IMR-90 (cell line): ENCODE results near the gene RRN3.
"Not testable (repeated sequence)": the region's sequence is repeated elsewhere in the genome, so short reads cannot be mapped to it uniquely, and the experiment has no call there.

Experiments
- CHD1 ChIP-seq: IDR thresholded peaks from 2 replicates; pipeline ENCODE4 v1.6.1; 2012; ENCODE audit warnings: low read depth, low read length, improper control_type of control experiment
- MAFK ChIP-seq: IDR thresholded peaks from 2 replicates; pipeline ENCODE4 v1.6.1; 2012; ENCODE audit warnings: low read depth, low read length, improper control_type of control experiment
- MAZ ChIP-seq: IDR thresholded peaks from 2 replicates; pipeline ENCODE4 v1.6.1; 2012; ENCODE audit warnings: low read depth, mild to moderate bottlenecking, low read length, improper control_type of control experiment, moderate library complexity, borderline replicate concordance
- POLR2A ChIP-seq: IDR thresholded peaks from 2 replicates; pipeline ENCODE4 v1.6.1; 2012; ENCODE audit warnings: mild to moderate bottlenecking, low read depth, low read length
- RFX5 ChIP-seq: IDR thresholded peaks from 2 replicates; pipeline ENCODE4 v1.8.0; 2012; ENCODE audit warnings: low read depth, mild to moderate bottlenecking, low read length, moderate library complexity
- SMC3 ChIP-seq: fragments of 150-350 bp; IDR thresholded peaks from 2 replicates; pipeline ENCODE4 v1.6.1; 2016; ENCODE audit warnings: low read depth, mild to moderate bottlenecking, antibody characterized with exemption, low read length, moderate library complexity
- TF ChIP-seq, protein P1 (sequence below): conservative IDR thresholded peaks from 2 replicates; pipeline ENCODE4 v1.5.1; 2012; ENCODE audit warnings: mild to moderate bottlenecking, low read depth, low read length, improper control_type of control experiment

DNA sequence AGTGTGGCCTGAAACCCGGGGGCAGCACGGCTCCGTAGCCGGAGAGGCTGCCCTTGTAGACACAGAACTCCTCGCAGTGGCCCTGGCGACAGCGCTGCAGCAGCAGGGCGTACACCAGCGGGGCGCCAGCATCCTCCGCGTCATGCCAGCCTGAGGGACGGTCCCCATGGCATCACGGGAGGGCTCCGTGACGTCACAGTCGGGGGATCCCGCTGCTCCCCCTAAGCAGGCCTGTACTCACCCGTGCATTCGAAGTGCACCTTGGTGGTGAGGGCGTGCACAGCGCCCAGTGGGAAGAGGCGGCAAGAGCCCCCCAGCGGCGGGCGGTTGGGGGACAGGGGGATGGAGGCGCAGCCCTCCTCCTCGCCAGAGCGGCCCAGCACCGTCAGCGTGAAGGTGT lies 39.5 kb upstream of the RRN3 start:
- TF ChIP-seq, protein P1, sequence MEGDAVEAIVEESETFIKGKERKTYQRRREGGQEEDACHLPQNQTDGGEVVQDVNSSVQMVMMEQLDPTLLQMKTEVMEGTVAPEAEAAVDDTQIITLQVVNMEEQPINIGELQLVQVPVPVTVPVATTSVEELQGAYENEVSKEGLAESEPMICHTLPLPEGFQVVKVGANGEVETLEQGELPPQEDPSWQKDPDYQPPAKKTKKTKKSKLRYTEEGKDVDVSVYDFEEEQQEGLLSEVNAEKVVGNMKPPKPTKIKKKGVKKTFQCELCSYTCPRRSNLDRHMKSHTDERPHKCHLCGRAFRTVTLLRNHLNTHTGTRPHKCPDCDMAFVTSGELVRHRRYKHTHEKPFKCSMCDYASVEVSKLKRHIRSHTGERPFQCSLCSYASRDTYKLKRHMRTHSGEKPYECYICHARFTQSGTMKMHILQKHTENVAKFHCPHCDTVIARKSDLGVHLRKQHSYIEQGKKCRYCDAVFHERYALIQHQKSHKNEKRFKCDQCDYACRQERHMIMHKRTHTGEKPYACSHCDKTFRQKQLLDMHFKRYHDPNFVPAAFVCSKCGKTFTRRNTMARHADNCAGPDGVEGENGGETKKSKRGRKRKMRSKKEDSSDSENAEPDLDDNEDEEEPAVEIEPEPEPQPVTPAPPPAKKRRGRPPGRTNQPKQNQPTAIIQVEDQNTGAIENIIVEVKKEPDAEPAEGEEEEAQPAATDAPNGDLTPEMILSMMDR: not testable (repeated sequence)
- TF ChIP-seq POLR2A, MAZ, RFX5, CHD1, SMC3, MAFK: not testable (repeated sequence)
